T47D (cell line): Measurements from ENCODE around the gene NPVF.

Source experiments
- DNase-seq, 2 experiments: peaks; one replicate each; pipeline versions ENCODE4 v3.0.0 to v3.0.0-alpha.2; 2011 to 2012; ENCODE audit warnings: low read depth in 1 of 2, low spot score in 1 of 2
- JUND ChIP-seq: IDR thresholded peaks from 2 replicates; pipeline ENCODE4 v1.6.1; 2012; ENCODE audit warnings: low read depth
- in situ Hi-C: cut with HindIII; loops from 2 replicates; pipeline ENCODE4 v1.10.0; 2016; ENCODE audit warnings: low sequenced_read_pairs, low pct_unique_long_range_greater_than_20kb

NPVF gene

GRCh38 chr7:25228386-25228785 is at the start of gene NPVF:
Gene NPVF, minus strand, starts transcription at chr7:25228486. Its CDS starts 47 bp downstream, at chr7:25228439.
- no peak for TF ChIP-seq JUND
- DNase-seq, result no peak
- in situ Hi-C loops, result no loop called here

GRCh38 chr7:25272265-25272664 is 44.0 kb upstream of the NPVF start:
- no peak for TF ChIP-seq JUND
- in situ Hi-C loops, result no loop called here
- DNase-seq, result no peak

GRCh38 chr7:25263337-25263736 is 35.1 kb upstream of the NPVF start:
- no peak for DNase-seq
- no peak for TF ChIP-seq JUND
- in situ Hi-C loops, result no loop called here

GRCh38 chr7:25262586-25262985 is 34.3 kb upstream of the NPVF start:
- DNase-seq, result peak in 1 of 2 experiments; percentile 77
- no peak for TF ChIP-seq JUND
- in situ Hi-C loops, result no loop called here

GRCh38 chr7:25261545-25262140 is 33.4 kb upstream of the NPVF start:
- in situ Hi-C loops, result no loop called here
- no peak for DNase-seq
- no peak for TF ChIP-seq JUND

GRCh38 chr7:25260862-25261494 is 32.7 kb upstream of the NPVF start:
- in situ Hi-C loops, result no loop called here
- no peak for DNase-seq
- no peak for TF ChIP-seq JUND

- DNase-seq, result peak; percentile 54 to 88
- in situ Hi-C loops, result no loop called here
- no peak for TF ChIP-seq JUND
Measured at GRCh38 chr7:25259487-25260243, 31.4 kb upstream of the NPVF start.

- in situ Hi-C loops, result no loop called here
- TF ChIP-seq JUND, result no peak
- no peak for DNase-seq
Measured at GRCh38 chr7:25256333-25256819, 28.1 kb upstream of the NPVF start.

GRCh38 chr7:25255611-25256332 is 27.5 kb upstream of the NPVF start:
- TF ChIP-seq JUND, result no peak
- in situ Hi-C loops, result no loop called here
- DNase-seq, result no peak

GRCh38 chr7:25254604-25255003 is 26.3 kb upstream of the NPVF start:
- no peak for TF ChIP-seq JUND
- no peak for DNase-seq
- in situ Hi-C loops, result no loop called here

- TF ChIP-seq JUND, result no peak
- in situ Hi-C loops, result no loop called here
- no peak for DNase-seq
Measured at GRCh38 chr7:25253714-25254113, 25.4 kb upstream of the NPVF start.

- TF ChIP-seq JUND, result no peak
- in situ Hi-C loops, result no loop called here
- DNase-seq, result no peak
Measured at GRCh38 chr7:25250386-25250785, 22.1 kb upstream of the NPVF start.

GRCh38 chr7:25249772-25250171 is 21.5 kb upstream of the NPVF start:
- no peak for TF ChIP-seq JUND
- no peak for DNase-seq
- in situ Hi-C loops, result no loop called here
